HepG2 (cell line): ENCODE data around the gene LDLRAD4. TPM values are rescaled to one million over a fixed set of nuclear protein-coding genes. Genes with fewer than 3 reads are reported as not detected.

ENCODE experiments used
- ATAC-seq: fragments of 200-7000 bp; cut with Tn5 transposase; 3 replicates; pipeline ENCODE4 v1.9.1; 2020; ENCODE audit warnings: mild to moderate bottlenecking, moderate library complexity
- BruUV-seq: library from RNA; stranded (reverse); fragments of 400-500 nt; replicated peaks from 2 replicates; lab custom pipeline; 2021; lab: Mats Ljungman, UMichigan
- CTCF ChIA-PET: fragments of 300-600 bp; formaldehyde crosslinking; extraction: SDS; loops from one replicate; lab custom pipeline; 2021; ENCODE audit warnings: low total read pairs, inconsistent platforms, low intra/inter-chr PET ratio; lab: Yijun Ruan, JAX
- POLR2A ChIA-PET: fragments of 350-600 bp; sonication (Branson Sonifier 250); formaldehyde crosslinking; loops from one replicate; lab custom pipeline; 2020; ENCODE audit warnings: antibody characterized with exemption, inconsistent platforms; lab: Yijun Ruan, JAX
- DNase-seq: peaks from one replicate; pipeline ENCODE4 v3.0.0-alpha.2; 2015; ENCODE audit warnings: low spot score
- FAIRE-seq: peaks from 3 replicates; lab custom pipeline; 2011; peaks lifted over from hg19 to GRCh38; lab: Jason Lieb, UNC
- H2AFZ ChIP-seq: one replicate; pipeline ENCODE4 v1.6.1; 2011; ENCODE audit warnings: low read length, inconsistent platforms
- H3K27ac ChIP-seq: fragments of 300-600 bp; 3 replicates; pipeline ENCODE4 v1.8.0; 2011; ENCODE audit warnings: mixed run types, mild to moderate bottlenecking, mixed read lengths, low read length, inconsistent platforms; ENCODE audit not compliant: insufficient read depth; ENCODE audit errors: extremely low read length
- H3K27me3 ChIP-seq, 2 experiments: fragments of 200-600 bp in 1 of 2; 2 replicates in 1 of 2; 3 replicates in 1 of 2; pipeline versions ENCODE4 v1.6.0 to v1.8.0; 2011; ENCODE audit warnings: low read length in 2 of 2, mild to moderate bottlenecking in 2 of 2, moderate library complexity in 2 of 2, inconsistent platforms in 1 of 2; ENCODE audit not compliant: insufficient read depth in 2 of 2, control insufficient read depth in 1 of 2
- H3K36me3 ChIP-seq, 2 experiments: fragments of 200-600 bp in 1 of 2; replicated peaks in 1 of 2; 2 replicates in 1 of 2; 3 replicates in 1 of 2; pipeline versions ENCODE4 v1.5.1 to v1.8.0; 2011; ENCODE audit warnings: low read length in 2 of 2, inconsistent platforms in 1 of 2; ENCODE audit not compliant: insufficient read depth in 2 of 2, control insufficient read depth in 1 of 2
- H3K4me1 ChIP-seq: 2 replicates; pipeline ENCODE4 v1.5.1; 2012; ENCODE audit warnings: low read length, inconsistent platforms; ENCODE audit not compliant: insufficient read depth
- H3K4me2 ChIP-seq: 2 replicates; pipeline ENCODE4 v1.6.0; 2011; ENCODE audit warnings: low read depth, low read length, inconsistent platforms
- H3K4me3 ChIP-seq, 3 experiments: fragments of 200-600 bp in 1 of 3; sonication (generic), shearing (Covaris generic) in 1 of 3; replicated peaks in 1 of 3; 2 replicates each; pipeline ENCODE4 v1.5.1; 2011 to 2016; ENCODE audit warnings: low read length in 3 of 3, inconsistent platforms in 2 of 3, low read depth in 2 of 3, mild to moderate bottlenecking in 2 of 3, control low read depth in 1 of 3, mixed read lengths in 1 of 3; ENCODE audit not compliant: insufficient read depth in 1 of 3
- H3K79me2 ChIP-seq: one replicate; pipeline ENCODE4 v1.6.1; 2011; ENCODE audit warnings: low read length, inconsistent platforms; ENCODE audit not compliant: insufficient read depth
- H3K9ac ChIP-seq: 2 replicates; pipeline ENCODE4 v1.6.0; 2011; ENCODE audit warnings: mild to moderate bottlenecking, low read depth, low read length, inconsistent platforms; ENCODE audit not compliant: insufficient read depth
- H3K9me3 ChIP-seq: 2 replicates; pipeline ENCODE4 v1.5.1; 2012; ENCODE audit warnings: mild to moderate bottlenecking, low read length
- H4K20me1 ChIP-seq: 2 replicates; pipeline ENCODE4 v1.6.0; 2011; ENCODE audit warnings: inconsistent platforms, mild to moderate bottlenecking, low read length, moderate library complexity; ENCODE audit not compliant: insufficient read depth
- EEA1 ChIP-seq: sonication (generic); formaldehyde crosslinking; IDR thresholded peaks from 2 replicates; pipeline ENCODE4 v1.5.1; 2020; ENCODE audit warnings: mild to moderate bottlenecking, missing genetic modification reagents, borderline replicate concordance
- HNF4G ChIP-seq, 2 experiments: sonication (generic) in 1 of 2; formaldehyde crosslinking in 1 of 2; IDR thresholded peaks; 2 replicates each; pipeline versions ENCODE4 v1.4.0 to v1.6.1; 2011 to 2020; ENCODE audit warnings: borderline replicate concordance in 2 of 2, low read depth in 2 of 2, mild to moderate bottlenecking in 2 of 2, low read length in 1 of 2, missing genetic modification reagents in 1 of 2, moderate library complexity in 1 of 2
- PAWR ChIP-seq: sonication (generic); formaldehyde crosslinking; IDR thresholded peaks from 2 replicates; pipeline ENCODE4 v1.4.0; 2020; ENCODE audit warnings: missing genetic modification reagents, mild to moderate bottlenecking, borderline replicate concordance
- RBFOX2 ChIP-seq: fragments of 200-400 bp; formaldehyde crosslinking; IDR thresholded peaks from 2 replicates; pipeline ENCODE4 v1.6.1; 2017; ENCODE audit warnings: low read depth, mild to moderate bottlenecking, low read length
- SETDB1 ChIP-seq: sonication (generic); formaldehyde crosslinking; IDR thresholded peaks from 2 replicates; pipeline ENCODE4 v1.5.1; 2020; ENCODE audit warnings: missing genetic modification reagents, mild to moderate bottlenecking, borderline replicate concordance
- ZBTB37 ChIP-seq: sonication (generic); formaldehyde crosslinking; IDR thresholded peaks from 2 replicates; pipeline ENCODE4 v1.4.0; 2020; ENCODE audit warnings: mild to moderate bottlenecking, missing genetic modification reagents
- WGBS: methylation state at CpG from one replicate; pipeline ENCODE4 v1.1.6; 2017; ENCODE audit warnings: low lambda C conversion rate; 5-methylcytosine and 5-hydroxymethylcytosine counted together
- in situ Hi-C: cut with HindIII; loops from 2 replicates; pipeline ENCODE4 v1.10.0; 2017; ENCODE audit warnings: low pct_unique_long_range_greater_than_20kb; ENCODE audit not compliant: extremely low pct_ligation_motif_present
- intact Hi-C: fragments of 100-400 bp; cut with micrococcal nuclease; formaldehyde crosslinking; loops from one replicate; pipeline ENCODE4 v1.10.0; 2022; ENCODE audit not compliant: unreplicated experiment
- polyA plus RNA-seq, 8 experiments: library from polyadenylated mRNA; depleted of rRNA in 3 of 8; stranded (reverse) in 7 of 8; unstranded in 1 of 8; fragments of >200 nt; fragmentation: Illumina TruSeq in 4 of 8; extraction: Trizol in 4 of 8; gene quantifications; 2 replicates each; pipeline versions ENCODE4 v1.2.1 to v1.2.3, GENCODE V29; 2011 to 2016; ENCODE audit warnings: low read depth in 4 of 8, missing spikeins in 1 of 8, mixed read lengths in 1 of 8; ENCODE audit not compliant: insufficient read depth in 1 of 8
- total RNA-seq, 5 experiments: library from RNA; depleted of rRNA; stranded (reverse); fragments of >200 nt; fragmentation: Illumina TruSeq; extraction: Trizol; gene quantifications; 2 replicates each; pipeline ENCODE4 v1.2.3, GENCODE V29; 2016; ENCODE audit warnings: low read depth in 1 of 5
- TF ChIP-seq, protein P1 (sequence below): sonication (generic); formaldehyde crosslinking; IDR thresholded peaks from 2 replicates; pipeline ENCODE4 v1.4.0; 2020; ENCODE audit warnings: missing genetic modification reagents
- TF ChIP-seq, protein P2 (sequence below): fragments of 450-650 bp; IDR thresholded peaks from 2 replicates; pipeline ENCODE4 v1.6.1; 2017

Gene LDLRAD4
- total and polyA plus RNA-seq, 2 of the 13 experiments (the other 11 are each of a cell fraction or from before 2014, with no cell fraction given), result 13.6 to 20.9 TPM

- TF ChIP-seq ZBTB37 (CRISPR knock-in tag) (no peak), EEA1 (CRISPR knock-in tag) (no peak), HNF4G (IDR thresholded peaks at IDR 0.05; ENCODE audit: borderline replicate concordance, low read depth, low read length) (no peak), HNF4G (CRISPR knock-in tag; IDR thresholded peaks at IDR 0.05; ENCODE audit: borderline replicate concordance, low read depth) (no peak), RBFOX2 (no peak)
- TF ChIP-seq, protein P1, sequence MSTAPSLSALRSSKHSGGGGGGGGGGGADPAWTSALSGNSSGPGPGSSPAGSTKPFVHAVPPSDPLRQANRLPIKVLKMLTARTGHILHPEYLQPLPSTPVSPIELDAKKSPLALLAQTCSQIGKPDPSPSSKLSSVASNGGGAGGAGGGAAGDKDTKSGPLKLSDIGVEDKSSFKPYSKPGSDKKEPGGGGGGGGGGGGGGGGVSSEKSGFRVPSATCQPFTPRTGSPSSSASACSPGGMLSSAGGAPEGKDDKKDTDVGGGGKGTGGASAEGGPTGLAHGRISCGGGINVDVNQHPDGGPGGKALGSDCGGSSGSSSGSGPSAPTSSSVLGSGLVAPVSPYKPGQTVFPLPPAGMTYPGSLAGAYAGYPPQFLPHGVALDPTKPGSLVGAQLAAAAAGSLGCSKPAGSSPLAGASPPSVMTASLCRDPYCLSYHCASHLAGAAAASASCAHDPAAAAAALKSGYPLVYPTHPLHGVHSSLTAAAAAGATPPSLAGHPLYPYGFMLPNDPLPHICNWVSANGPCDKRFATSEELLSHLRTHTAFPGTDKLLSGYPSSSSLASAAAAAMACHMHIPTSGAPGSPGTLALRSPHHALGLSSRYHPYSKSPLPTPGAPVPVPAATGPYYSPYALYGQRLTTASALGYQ (CRISPR knock-in tag), result no peak
- TF ChIP-seq, all 625 proteins: peak for 0
These were observed 218.0 kb downstream of the LDLRAD4 start (continued) for GRCh38 chr18:13436576-13436975.

GRCh38 chr18:13437034-13437433 is 218.5 kb downstream of the LDLRAD4 start:
- TF ChIP-seq SETDB1 (CRISPR knock-in tag), result no peak
- TF ChIP-seq PAWR (CRISPR knock-in tag), result no peak
- TF ChIP-seq, protein P2, sequence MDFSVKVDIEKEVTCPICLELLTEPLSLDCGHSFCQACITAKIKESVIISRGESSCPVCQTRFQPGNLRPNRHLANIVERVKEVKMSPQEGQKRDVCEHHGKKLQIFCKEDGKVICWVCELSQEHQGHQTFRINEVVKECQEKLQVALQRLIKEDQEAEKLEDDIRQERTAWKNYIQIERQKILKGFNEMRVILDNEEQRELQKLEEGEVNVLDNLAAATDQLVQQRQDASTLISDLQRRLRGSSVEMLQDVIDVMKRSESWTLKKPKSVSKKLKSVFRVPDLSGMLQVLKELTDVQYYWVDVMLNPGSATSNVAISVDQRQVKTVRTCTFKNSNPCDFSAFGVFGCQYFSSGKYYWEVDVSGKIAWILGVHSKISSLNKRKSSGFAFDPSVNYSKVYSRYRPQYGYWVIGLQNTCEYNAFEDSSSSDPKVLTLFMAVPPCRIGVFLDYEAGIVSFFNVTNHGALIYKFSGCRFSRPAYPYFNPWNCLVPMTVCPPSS, result no peak
- ATAC-seq, result no peak
- no peaks in the 10 kb centered on the region for H3K27me3 ChIP-seq
- H3K79me2 ChIP-seq, result no peaks in the 10 kb centered on the region
- no peak overlapping the region for H3K4me2 ChIP-seq
- ChIA-PET CTCF (no interaction called here), POLR2A (no interaction called here)
- DNase-seq, result no peak
- intact Hi-C loops, result no loop called here
- 94% methylated on average over 6 of the region's 6 CpGs for WGBS
- no peak overlapping the region for H2AFZ ChIP-seq
- no TSS peak for BruUV-seq
- no peak overlapping the region for H3K9ac ChIP-seq
- H3K36me3 ChIP-seq, result peaks cover 0 to 5% of the 10 kb centered on the region in 2 experiments; a peak in 1 of 5 replicates
- H3K4me3 ChIP-seq, result no peak overlapping the region
- peaks cover 20% of the 10 kb centered on the region for H3K4me1 ChIP-seq
- FAIRE-seq, result no peak
- H3K9me3 ChIP-seq, result no peaks in the 10 kb centered on the region
- in situ Hi-C loops, result no loop called here
- no peak overlapping the region for H3K27ac ChIP-seq
- H4K20me1 ChIP-seq, result no peaks in the 10 kb centered on the region
